OCI-M1 (cell line): Measurements from ENCODE around the gene ABCA6.
"Not testable (repeated sequence)": the region's sequence is repeated elsewhere in the genome, so short reads cannot be mapped to it uniquely, and the experiment has no call there.

Source experiments
- DNase-seq: peaks from one replicate; lab custom pipeline; 2025; lab: John Stamatoyannopoulos, UW

Gene ABCA6, protein sequence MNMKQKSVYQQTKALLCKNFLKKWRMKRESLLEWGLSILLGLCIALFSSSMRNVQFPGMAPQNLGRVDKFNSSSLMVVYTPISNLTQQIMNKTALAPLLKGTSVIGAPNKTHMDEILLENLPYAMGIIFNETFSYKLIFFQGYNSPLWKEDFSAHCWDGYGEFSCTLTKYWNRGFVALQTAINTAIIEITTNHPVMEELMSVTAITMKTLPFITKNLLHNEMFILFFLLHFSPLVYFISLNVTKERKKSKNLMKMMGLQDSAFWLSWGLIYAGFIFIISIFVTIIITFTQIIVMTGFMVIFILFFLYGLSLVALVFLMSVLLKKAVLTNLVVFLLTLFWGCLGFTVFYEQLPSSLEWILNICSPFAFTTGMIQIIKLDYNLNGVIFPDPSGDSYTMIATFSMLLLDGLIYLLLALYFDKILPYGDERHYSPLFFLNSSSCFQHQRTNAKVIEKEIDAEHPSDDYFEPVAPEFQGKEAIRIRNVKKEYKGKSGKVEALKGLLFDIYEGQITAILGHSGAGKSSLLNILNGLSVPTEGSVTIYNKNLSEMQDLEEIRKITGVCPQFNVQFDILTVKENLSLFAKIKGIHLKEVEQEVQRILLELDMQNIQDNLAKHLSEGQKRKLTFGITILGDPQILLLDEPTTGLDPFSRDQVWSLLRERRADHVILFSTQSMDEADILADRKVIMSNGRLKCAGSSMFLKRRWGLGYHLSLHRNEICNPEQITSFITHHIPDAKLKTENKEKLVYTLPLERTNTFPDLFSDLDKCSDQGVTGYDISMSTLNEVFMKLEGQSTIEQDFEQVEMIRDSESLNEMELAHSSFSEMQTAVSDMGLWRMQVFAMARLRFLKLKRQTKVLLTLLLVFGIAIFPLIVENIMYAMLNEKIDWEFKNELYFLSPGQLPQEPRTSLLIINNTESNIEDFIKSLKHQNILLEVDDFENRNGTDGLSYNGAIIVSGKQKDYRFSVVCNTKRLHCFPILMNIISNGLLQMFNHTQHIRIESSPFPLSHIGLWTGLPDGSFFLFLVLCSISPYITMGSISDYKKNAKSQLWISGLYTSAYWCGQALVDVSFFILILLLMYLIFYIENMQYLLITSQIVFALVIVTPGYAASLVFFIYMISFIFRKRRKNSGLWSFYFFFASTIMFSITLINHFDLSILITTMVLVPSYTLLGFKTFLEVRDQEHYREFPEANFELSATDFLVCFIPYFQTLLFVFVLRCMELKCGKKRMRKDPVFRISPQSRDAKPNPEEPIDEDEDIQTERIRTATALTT (N-terminal part only)

GRCh38 chr17:69141431-69142174 lies at the start of gene ABCA6:
Gene ABCA6 (minus strand): TSS chr17:69141895. CDS start chr17:69140703, 1,192 bp downstream.
- peak; percentile 31 for DNase-seq

- DNase-seq: no peak
These were observed 47.1 kb upstream of the ABCA6 start for GRCh38 chr17:69188796-69189195.

- no peak for DNase-seq
These were observed 46.4 kb upstream of the ABCA6 start for GRCh38 chr17:69188064-69188463.

GRCh38 chr17:69187294-69187693 lies 45.6 kb upstream of the ABCA6 start:
- DNase-seq: no peak

DNA sequence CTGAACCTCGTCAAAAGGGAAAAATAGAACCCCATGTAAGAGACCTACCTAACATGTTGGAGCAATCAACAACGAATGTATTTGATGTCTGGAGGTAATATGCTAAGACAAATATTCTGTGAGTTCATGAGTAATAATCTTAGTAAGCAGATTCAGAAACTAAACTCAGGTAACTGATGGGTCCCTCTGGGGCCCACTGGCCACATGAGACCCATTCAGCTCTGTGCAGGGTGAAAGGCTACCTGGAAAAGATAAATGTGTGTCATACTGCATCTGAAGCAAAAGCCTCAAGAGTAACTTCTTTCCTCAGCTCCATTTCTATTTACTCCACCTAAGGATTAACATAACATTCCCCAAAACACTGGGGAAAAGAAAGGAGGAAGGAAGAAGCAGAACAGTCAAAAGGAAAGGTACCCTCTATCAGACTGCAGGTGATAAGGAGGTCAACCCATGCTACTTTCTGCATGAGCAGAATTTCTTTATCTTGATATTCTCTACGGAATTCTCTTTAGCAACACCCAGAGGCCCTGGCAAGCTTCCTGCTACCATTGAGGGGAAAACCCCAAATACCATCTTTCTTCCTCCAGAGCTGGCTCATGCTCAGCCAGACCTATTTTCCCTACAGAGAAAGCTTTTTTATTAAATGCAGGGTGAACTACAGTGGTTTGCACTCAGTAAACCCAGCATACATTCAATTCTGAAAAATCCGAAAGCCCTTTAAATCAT lies 37.7 kb upstream of the ABCA6 start:
- no peak for DNase-seq

DNA sequence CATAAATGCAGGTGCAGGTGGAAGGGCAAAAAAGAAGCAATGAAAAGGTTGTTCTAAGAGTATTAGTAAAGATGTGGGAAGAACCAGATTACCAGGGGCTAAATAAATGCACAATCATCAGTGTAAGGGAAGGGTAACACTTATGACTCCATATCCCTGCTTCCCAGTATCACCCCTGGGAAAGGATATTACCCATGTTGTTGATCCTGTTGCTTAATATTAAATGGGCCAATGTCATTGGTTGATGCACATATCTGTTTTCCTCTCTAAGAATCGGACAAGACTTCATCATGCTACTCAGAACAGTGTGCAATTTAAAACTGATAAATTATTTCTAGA lies 34.7 kb upstream of the ABCA6 start:
- DNase-seq: no peak

- DNase-seq: peak; percentile 77
These were observed 34.1 kb upstream of the ABCA6 start for GRCh38 chr17:69175625-69176456.

GRCh38 chr17:69175262-69175624 lies 33.5 kb upstream of the ABCA6 start:
- DNase-seq: no peak

GRCh38 chr17:69173118-69173517 lies 31.4 kb upstream of the ABCA6 start:
- no peak for DNase-seq

DNA sequence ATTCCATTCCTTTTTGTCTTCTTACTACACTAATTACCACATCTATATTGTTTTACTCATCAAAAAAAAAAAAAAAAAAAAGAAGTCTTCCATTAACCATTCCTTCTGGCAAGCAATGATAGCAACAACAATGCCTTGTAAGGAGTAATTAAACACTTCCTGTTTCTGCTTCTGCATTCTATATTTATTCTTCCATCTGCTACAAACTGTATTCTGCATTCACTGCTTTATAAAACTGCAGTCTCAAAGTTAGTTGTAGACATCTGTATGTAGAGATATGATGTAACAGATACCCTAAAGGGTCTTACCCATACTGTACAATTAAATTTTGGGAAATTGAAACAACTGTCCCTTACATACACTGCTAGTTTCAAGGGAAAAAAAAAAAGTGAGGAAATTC lies 28.7 kb upstream of the ABCA6 start:
- DNase-seq: peak; percentile 86

GRCh38 chr17:69168642-69169041 lies 26.9 kb upstream of the ABCA6 start:
- not testable (repeated sequence) for DNase-seq

GRCh38 chr17:69166957-69167356 lies 25.3 kb upstream of the ABCA6 start:
- no peak for DNase-seq

DNA sequence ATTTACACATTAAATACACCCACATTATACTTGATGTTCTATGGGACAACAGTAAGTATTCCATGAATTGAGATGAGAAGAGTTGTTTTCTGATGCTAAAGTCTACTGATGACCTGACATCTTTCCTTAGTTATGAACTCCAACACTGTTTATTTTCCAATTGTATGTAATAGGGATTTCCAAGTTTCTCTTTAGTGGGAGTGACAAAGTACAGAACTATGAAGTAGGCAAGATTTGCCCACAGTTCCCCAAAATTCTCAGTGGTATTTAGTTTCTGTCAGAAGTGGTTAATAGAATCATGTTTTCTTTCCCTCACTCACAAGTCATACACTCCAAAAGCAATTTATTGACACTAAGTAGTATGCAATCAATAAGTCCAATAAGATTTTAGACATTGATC lies 22.5 kb upstream of the ABCA6 start:
- DNase-seq: no peak

- DNase-seq: no peak
These were observed 17.7 kb upstream of the ABCA6 start for GRCh38 chr17:69159418-69159817.

DNA sequence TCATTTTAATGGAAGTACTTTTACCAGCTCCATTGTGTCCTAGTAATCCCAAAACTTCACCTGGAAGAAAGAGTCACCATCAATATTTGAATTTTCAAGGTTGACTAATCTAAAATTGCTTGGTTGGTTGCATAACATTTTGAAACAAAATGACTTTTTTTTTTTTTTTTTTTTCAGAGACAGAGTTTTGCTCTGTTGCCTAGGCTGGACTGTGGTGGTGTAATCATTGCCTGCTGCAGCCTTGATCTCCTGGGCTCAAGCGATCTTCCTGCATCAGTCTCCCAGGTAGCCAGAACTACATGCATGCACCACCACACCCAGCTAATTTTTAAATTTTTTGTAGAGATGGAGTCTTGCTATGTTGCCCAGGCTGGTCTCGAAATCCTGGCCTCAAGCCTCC lies 12.6 kb upstream of the ABCA6 start:
- no peak for DNase-seq

GRCh38 chr17:69150333-69150732 lies 8.6 kb upstream of the ABCA6 start:
- no peak for DNase-seq

DNA sequence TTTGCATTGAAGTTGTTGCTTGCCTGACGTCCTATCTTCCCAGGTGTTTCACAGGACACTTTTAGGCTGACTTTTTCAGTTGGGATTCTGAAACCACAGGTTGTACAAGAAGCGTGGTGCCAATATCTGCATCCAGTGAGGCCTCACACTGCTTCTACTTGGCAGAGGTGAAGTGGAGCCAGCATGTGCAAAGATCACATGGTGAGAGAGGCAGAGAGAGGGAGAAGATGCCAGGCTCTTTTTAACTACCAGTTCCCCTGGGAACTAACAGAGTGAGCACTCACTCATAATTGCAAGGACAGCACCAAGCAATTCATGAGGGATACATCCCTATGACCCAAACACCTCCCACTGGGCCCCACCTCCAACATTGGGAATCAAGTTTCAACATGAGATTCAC lies 5.8 kb upstream of the ABCA6 start:
- DNase-seq: no peak

DNA sequence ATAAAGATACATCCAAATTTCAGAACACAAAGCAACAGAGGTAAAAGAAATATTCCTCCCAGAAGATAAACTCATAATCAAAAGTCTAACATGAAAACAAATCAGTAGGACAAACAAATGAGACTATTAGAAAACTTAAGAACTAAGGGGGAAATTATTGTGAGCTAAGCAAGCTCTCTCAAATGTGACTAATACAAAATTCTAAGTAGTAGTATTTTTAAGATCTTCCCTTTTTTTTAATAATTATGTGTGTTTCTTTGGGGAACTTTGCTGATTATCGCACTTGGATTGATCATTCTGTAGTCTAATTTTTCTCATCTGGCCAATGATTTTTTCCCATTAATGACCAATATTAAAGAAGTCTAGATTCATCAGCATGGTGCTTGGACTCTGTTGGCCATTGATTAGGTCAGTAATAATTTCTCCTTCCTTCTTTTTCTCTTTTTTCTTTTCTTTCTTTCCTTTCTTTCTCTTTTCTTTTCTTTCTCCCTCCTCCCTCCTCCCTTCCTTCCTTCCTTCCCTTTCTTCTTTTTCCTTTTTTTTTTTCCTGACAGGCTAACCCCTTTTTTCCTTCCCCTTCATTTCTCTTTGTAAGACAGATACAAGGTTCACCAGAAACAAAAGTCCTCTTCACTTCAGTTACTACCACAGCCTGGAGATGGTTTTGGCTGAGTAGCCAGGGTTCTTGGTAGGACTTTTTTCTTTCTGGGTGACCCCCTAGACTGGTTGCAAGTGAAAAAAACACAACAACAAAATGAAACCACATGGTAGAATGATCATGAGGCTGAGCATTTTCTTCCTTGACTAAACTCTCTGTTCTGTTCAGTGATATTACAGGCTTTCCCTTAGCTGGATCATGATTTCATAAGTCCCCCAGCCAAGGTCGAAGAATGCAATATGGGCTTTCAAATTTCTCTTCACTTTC lies 2.9 kb upstream of the ABCA6 start:
- no peak for DNase-seq

DNA sequence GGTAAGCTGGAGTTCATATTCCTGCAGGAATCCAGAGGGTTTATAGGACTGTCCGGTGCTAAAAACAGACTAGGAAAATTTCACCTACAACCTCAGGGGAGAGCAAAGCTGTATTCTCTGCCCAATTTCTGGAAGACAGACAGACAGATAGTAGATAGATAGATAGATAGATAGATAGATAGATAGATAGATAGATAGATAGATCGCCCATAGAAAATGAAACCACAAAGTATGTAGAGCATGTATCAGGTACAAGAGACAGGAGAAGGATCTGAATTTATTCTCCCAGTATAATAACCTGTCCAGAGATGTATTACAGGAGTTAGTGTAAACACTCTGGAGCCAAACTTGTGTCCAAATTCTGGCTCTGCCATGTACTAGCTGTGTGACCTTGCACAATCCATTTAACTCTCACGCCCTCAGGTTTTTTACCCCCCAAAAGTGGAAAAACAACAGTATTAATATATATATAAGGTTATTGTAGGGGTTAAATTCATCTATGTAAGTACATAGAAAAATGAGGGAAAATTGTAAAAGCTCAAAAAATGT lies 2.1 kb upstream of the ABCA6 start:
- no peak for DNase-seq
